Mammary epithelial cell (primary cell): ENCODE measurements around the gene ALDH1B1.

Experiments used
- CTCF ChIP-seq, 2 donors: IDR thresholded peaks in 1 of 2; conservative IDR thresholded peaks in 1 of 2; 2 replicates each; pipeline ENCODE4 v1.5.1; 2011 to 2012; ENCODE audit warnings: inconsistent platforms in 2 of 2, low read length in 2 of 2, mild to moderate bottlenecking in 2 of 2, control low read depth in 1 of 2, low read depth in 1 of 2; ENCODE audit not compliant: insufficient read depth in 1 of 2; ENCODE audit errors: extremely low read depth in 1 of 2
- EZH2 ChIP-seq: IDR thresholded peaks from 2 replicates; pipeline ENCODE4 v1.6.1; 2012; ENCODE audit warnings: low read length, inconsistent platforms, borderline replicate concordance

DNA sequence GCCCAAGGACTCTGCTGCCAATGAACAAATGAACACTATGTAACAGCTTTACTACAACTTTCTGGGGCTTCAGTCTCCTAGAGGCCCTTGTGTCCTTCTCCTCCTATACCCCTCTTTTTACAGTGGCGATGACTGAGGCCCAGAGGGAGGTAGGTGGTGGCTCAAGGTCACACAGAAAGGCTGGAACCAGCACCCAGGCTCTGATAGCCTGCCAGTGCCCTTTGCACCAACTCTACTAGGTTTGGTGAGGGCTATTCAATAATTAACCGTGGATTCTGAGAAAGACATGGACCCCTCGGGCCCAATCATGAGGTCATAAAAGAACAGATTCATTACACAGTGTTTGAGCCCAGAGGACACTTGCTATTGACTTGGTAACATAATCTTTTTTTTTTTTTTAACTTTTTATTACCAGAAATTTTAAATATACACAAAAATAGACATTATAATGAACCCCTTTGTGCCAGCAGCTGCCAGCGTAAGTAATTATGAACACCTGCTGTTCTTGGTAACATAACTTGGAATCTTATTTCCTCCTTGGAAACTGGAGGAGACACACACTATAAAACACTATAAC is 6.1 kb upstream of the ALDH1B1 start:
- TF ChIP-seq CTCF (conservative IDR thresholded peaks at IDR 0.05 in 1 of 2, IDR thresholded peaks at IDR 0.05 in 1 of 2; ENCODE audit: extremely low read depth in 1 of 2, insufficient read depth in 1 of 2, low read depth in 1 of 2, low read length in 2 of 2), result no peak
- no peak for TF ChIP-seq EZH2
